Type B pancreatic cell (in vitro differentiated cells): Measurements from ENCODE around the gene VAT1L. TPM values are rescaled to one million over a fixed set of nuclear protein-coding genes. Genes with fewer than 3 reads are reported as not detected.

Experiments used
- DNase-seq: peaks from one replicate; pipeline ENCODE4 v3.0.0; 2021; ENCODE audit warnings: mixed read lengths; ENCODE audit not compliant: unreplicated experiment; ENCODE audit errors: extremely low spot score
- H3K27ac Mint-ChIP-seq: 2 replicates; pipeline ENCODE4 v1.8.0; 2021; ENCODE audit warnings: mild to moderate bottlenecking, mixed read lengths
- H3K27me3 Mint-ChIP-seq: 2 replicates; pipeline ENCODE4 v1.8.0; 2021; ENCODE audit warnings: mixed read lengths
- H3K36me3 Mint-ChIP-seq: 2 replicates; pipeline ENCODE4 v1.8.0; 2021; ENCODE audit warnings: mixed read lengths
- H3K4me1 Mint-ChIP-seq: one replicate; pipeline ENCODE4 v1.8.0; 2021; ENCODE audit warnings: mixed read lengths; ENCODE audit not compliant: unreplicated experiment
- H3K4me3 Mint-ChIP-seq: 2 replicates; pipeline ENCODE4 v1.8.0; 2021; ENCODE audit warnings: mild to moderate bottlenecking, mixed read lengths
- H3K9me3 Mint-ChIP-seq: 2 replicates; pipeline ENCODE4 v1.8.0; 2021; ENCODE audit warnings: mixed read lengths
- total RNA-seq: library from RNA; stranded (reverse); gene quantifications from 2 replicates; pipeline ENCODE4 v1.2.1, GENCODE V29; 2021; ENCODE audit warnings: low replicate concordance
- TF ChIP-seq, protein P1 (sequence below): fragments of 200-600 bp; sonication (generic); conservative IDR thresholded peaks from 2 replicates; pipeline ENCODE4 v1.5.0; 2021; ENCODE audit warnings: antibody characterized with exemption, mild to moderate bottlenecking

Gene VAT1L
- total RNA-seq, 1 donor from 2014 or later: 12.4 TPM

DNA sequence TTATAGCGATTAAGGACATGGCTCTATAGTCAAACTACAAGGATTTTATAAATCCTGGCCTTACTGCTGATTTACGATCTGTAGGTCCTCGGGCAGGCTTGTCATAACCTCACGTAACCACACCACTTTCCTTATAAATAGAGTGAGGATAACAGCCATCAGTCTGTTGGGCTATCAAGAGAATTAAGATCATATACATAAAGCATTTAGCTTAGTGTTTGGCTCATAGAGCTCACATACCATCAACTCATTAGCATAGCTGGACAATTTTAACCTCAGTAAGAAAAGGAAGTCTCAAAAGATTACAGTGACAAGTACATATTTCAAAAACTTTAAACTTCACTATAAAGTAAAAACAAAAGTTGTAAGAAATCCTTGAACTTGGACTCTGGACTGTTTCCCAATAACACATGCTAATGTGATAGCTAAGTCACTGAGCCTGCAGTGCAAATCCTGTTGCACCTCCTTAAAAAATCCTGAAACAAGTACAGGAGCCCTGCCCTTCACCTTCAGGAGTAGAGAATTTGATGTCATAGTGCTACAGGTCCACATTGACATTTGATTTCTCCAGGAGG is 213.2 kb downstream of the VAT1L start:
- Mint-ChIP-seq H3K27ac (no peak overlapping the region), H3K9me3 (no peaks in the 10 kb centered on the region), H3K4me1 (peaks cover 4% of the 10 kb centered on the region), H3K27me3 (no peaks in the 10 kb centered on the region), H3K4me3 (no peak overlapping the region), H3K36me3 (no peaks in the 10 kb centered on the region)
- DNase-seq: no peak
- TF ChIP-seq, protein P1, sequence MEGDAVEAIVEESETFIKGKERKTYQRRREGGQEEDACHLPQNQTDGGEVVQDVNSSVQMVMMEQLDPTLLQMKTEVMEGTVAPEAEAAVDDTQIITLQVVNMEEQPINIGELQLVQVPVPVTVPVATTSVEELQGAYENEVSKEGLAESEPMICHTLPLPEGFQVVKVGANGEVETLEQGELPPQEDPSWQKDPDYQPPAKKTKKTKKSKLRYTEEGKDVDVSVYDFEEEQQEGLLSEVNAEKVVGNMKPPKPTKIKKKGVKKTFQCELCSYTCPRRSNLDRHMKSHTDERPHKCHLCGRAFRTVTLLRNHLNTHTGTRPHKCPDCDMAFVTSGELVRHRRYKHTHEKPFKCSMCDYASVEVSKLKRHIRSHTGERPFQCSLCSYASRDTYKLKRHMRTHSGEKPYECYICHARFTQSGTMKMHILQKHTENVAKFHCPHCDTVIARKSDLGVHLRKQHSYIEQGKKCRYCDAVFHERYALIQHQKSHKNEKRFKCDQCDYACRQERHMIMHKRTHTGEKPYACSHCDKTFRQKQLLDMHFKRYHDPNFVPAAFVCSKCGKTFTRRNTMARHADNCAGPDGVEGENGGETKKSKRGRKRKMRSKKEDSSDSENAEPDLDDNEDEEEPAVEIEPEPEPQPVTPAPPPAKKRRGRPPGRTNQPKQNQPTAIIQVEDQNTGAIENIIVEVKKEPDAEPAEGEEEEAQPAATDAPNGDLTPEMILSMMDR: no peak

DNA sequence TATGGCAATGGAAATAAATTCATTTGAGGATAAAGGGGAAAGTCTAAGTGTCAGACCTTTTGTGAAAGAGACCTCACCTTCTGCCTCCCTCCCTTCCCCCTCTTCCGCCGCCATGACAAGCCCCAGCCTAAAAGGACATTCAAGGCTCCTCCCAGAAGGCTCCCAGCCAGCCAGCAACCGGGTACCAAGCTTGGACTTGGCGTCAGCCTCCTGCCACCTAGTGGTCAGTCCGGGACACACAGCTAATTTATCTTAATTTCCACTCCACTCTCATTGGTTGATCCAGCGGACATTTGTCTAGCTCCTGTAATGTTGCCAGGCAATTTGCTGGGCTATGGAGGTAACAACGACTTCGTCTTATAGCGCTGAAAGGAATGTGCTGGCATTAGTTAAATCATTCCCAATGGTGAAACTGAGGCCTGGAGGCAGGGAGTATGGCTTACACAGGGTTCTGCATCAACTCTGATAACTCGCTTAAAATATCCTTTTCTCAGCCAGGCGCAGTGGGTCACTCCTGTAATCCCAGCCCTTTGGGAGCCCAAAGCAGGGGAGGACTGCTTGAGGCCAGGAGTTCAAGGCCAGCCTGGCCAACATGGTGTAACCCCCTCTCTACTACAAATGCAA is 214.7 kb downstream of the VAT1L start:
- H3K36me3 Mint-ChIP-seq: no peaks in the 10 kb centered on the region
- no peaks in the 10 kb centered on the region for H3K27me3 Mint-ChIP-seq
- peaks cover 4% of the 10 kb centered on the region for H3K4me1 Mint-ChIP-seq
- TF ChIP-seq, protein P1: peak; percentile 94
- no peaks in the 10 kb centered on the region for H3K9me3 Mint-ChIP-seq
- H3K4me3 Mint-ChIP-seq: no peak overlapping the region
- no peak overlapping the region for H3K27ac Mint-ChIP-seq
- DNase-seq: peak; percentile 83

DNA sequence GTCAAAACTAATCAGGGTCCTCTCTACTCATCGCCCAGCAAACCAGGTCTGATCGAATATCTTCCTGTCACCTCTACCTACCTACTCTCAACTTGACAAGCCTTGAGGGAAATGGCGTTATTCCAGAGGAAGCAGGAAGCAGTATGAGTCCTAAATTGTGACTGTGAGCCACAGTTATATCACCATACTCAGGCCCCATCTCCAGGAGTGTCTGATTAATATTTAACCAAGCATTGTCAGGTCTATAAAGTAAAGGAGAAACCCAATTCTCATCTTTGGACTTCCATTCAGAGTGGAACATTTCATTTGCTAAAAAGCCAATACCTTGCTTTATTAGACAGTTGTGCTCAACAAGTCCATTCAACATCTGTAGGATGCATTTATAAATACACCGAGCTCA is 216.2 kb downstream of the VAT1L start:
- Mint-ChIP-seq H3K4me1 (peaks cover 4% of the 10 kb centered on the region), H3K27me3 (no peaks in the 10 kb centered on the region), H3K9me3 (no peaks in the 10 kb centered on the region), H3K4me3 (no peak overlapping the region), H3K36me3 (no peaks in the 10 kb centered on the region), H3K27ac (no peak overlapping the region)
- TF ChIP-seq, protein P1: no peak
- DNase-seq: no peak

DNA sequence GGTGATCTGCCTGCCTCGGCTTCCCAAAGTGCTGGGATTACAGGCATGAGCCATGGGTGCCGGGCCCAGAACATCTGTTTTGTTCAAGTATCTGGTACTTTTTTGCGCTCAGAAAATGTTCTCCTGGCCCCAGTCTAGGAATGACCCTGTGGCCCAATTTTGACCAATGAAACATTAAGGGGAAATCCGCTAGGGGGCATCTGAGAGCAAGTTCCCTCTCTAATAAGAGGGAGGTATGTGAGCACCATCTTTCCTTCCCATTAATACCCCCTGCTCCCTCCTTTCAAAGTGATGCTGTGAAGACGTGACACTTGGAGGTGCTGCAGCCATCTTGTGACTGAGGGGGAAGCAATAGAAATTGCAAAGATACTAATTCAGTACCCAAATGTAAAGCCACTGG is 217.5 kb downstream of the VAT1L start:
- TF ChIP-seq, protein P1: peak; percentile 46
- Mint-ChIP-seq H3K27ac (no peak overlapping the region), H3K4me1 (peaks cover 4% of the 10 kb centered on the region), H3K36me3 (no peaks in the 10 kb centered on the region), H3K4me3 (no peak overlapping the region), H3K9me3 (no peaks in the 10 kb centered on the region), H3K27me3 (no peaks in the 10 kb centered on the region)
- no peak for DNase-seq

DNA sequence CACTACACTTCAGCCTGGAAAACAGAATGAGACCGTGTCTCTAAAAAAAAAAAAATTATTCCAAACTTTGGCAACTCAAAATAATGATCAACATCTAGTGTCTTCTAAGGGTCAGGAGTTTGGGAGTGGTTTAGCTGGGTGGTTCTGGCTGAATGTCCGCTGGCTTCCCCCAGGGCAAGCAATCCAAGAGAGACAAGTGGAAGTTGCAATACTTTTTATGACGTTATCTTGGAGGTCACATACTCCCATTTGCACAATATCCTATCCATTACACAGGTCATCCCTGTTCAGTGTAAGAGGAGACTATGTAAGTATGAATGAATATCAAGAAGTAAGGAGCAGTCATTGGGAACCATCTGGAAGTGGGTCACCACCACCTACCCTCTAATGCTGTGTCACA is 218.8 kb downstream of the VAT1L start:
- H3K4me1 Mint-ChIP-seq: peaks cover 4% of the 10 kb centered on the region
- H3K4me3 Mint-ChIP-seq: no peak overlapping the region
- no peaks in the 10 kb centered on the region for H3K9me3 Mint-ChIP-seq
- DNase-seq: no peak
- H3K36me3 Mint-ChIP-seq: no peaks in the 10 kb centered on the region
- H3K27ac Mint-ChIP-seq: no peak overlapping the region
- TF ChIP-seq, protein P1: no peak
- peaks cover 3% of the 10 kb centered on the region for H3K27me3 Mint-ChIP-seq
